IMR-90 (cell line): ENCODE data around the gene GABRD. TPM values are rescaled to one million over a fixed set of nuclear protein-coding genes. Genes with fewer than 3 reads are reported as not detected.

Source experiments
- polyA plus RNA-seq, 3 experiments: library from polyadenylated mRNA; depleted of rRNA; stranded (reverse); fragments of >200 nt; gene quantifications; 2 replicates each; pipeline ENCODE4 v1.2.3, GENCODE V29; 2012; ENCODE audit warnings: low replicate concordance in 1 of 3
- total RNA-seq: library from RNA; depleted of rRNA; stranded (reverse); fragments of >200 nt; gene quantifications from 2 replicates; pipeline ENCODE4 v1.2.3, GENCODE V29; 2012; rRNA removed

Gene GABRD
- total and polyA plus RNA-seq, 2 of the 4 experiments (the other 2 are of a cell fraction) = not detected

Other genes with a start within 250 kb of the GABRD start
- 12.5 and 13.6 TPM in 2 replicates for gene NADK, start 240.9 kb upstream of the GABRD start, total RNA-seq
- 56.1 and 57.5 TPM in 2 replicates for gene NADK, start 240.9 kb upstream of the GABRD start, polyA plus RNA-seq (2012; rRNA removed)
- gene GNB1, start 128.3 kb upstream of the GABRD start, total RNA-seq = 73.5 and 74.7 TPM in 2 replicates
- 366 and 371 TPM in 2 replicates for gene GNB1, start 128.3 kb upstream of the GABRD start, polyA plus RNA-seq (2012; rRNA removed)
- gene CALML6, start 104.1 kb upstream of the GABRD start, total RNA-seq = not detected in 2 replicates
- gene CALML6, start 104.1 kb upstream of the GABRD start, polyA plus RNA-seq (2012; rRNA removed) = 0.52 and 0.91 TPM in 2 replicates
- gene TMEM52, start 100.1 kb upstream of the GABRD start, total RNA-seq = 0.28 and 0.54 TPM in 2 replicates
- gene TMEM52, start 100.1 kb upstream of the GABRD start, polyA plus RNA-seq (2012; rRNA removed) = 1.3 and 1.9 TPM in 2 replicates
- gene CFAP74, start 15.6 kb upstream of the GABRD start, total RNA-seq = not detected in 2 replicates
- gene CFAP74, start 15.6 kb upstream of the GABRD start, polyA plus RNA-seq (2012; rRNA removed) = not detected in 2 replicates
- gene PRKCZ, start 31.1 kb downstream of the GABRD start, total RNA-seq = 2.0 and 2.8 TPM in 2 replicates
- 3.5 and 4.4 TPM in 2 replicates for gene PRKCZ, start 31.1 kb downstream of the GABRD start, polyA plus RNA-seq (2012; rRNA removed)
- gene FAAP20, start 175.4 kb downstream of the GABRD start, total RNA-seq = 6.5 and 7.5 TPM in 2 replicates
- 31.5 and 36.8 TPM in 2 replicates for gene FAAP20, start 175.4 kb downstream of the GABRD start, polyA plus RNA-seq (2012; rRNA removed)
- gene SKI, start 209.0 kb downstream of the GABRD start, total RNA-seq = 2.3 and 3.9 TPM in 2 replicates
- gene SKI, start 209.0 kb downstream of the GABRD start, polyA plus RNA-seq (2012; rRNA removed) = 20.1 and 20.8 TPM in 2 replicates